Measurements from ENCODE around the gene FARP1. TPM values are rescaled to one million over a fixed set of nuclear protein-coding genes. Genes with fewer than 3 reads are reported as not detected.

Gene FARP1
- polyA plus RNA-seq, 10 donors, result 67.7 to 94.0 (median 73.8) TPM

DNA sequence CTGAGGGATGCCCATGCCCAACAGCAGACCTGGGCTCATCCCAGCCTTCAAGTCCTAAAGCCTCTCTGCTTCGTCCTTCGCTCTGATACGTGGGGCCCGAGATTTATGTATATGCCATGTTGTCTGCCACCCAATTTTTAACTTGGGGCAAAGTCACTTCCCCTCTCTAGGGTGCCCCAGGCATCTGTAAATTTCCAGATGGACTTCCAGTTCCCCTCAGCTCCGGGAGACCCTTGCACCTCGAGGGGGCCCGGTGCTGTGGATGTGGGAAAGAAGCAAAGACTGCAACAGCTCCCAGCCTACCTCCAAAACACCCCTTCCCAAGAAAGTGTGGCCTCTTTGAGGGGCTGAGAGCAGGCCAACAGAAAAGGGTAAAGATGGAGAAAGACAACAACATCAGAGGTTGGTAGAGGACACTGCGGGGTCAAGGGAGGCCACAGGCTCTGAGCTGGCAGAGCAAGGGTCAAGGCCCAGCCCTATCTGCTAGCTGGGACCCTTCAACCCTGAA lies 336.7 kb downstream of the FARP1 start:
- DNase-seq, result no peak

DNA sequence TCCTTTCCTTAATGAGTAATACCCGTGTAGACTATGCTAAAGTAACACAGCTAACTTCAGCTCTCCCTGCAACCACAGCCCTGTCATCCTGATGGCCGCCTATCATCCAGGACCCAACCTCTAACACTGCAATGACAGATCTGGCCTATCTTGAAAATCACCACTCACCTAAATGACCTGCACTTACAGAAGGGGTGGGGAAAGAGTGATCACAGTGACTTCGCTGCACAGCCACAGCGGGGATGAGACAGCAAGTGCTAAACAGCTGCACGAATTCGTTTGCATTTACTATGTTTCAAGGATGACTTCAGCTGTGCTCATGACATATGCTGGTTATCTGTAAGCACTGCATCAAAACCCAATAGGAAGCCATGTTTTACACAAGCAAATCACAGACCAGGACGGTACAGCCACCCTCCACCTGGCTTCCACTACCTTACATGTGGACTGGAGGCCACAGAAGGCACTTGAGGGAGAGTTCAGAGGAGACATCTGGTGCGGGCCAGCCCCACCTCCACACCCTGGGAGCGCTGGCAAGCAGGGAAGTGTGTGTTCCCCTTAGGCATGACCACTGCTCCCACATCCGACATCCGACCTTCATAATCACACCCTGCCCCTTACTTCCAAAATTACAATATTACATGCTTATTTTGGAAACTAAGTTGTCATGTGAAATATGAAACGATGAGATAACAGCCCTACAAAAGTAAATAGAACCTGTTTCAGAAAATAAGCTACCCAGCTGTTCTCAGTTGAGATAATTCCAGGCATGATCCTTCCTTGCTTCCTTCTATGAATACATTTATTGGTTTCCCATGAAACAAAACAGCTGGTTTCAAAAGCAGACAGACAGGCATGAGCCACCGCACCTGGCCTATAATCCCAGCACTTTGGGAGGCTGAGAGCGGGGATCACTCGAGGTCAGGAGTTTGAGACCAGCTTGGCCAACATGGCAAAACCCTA lies 338.3 kb downstream of the FARP1 start:
- peak in 2 of 3 donors; percentile 38 to 64 for DNase-seq

DNA sequence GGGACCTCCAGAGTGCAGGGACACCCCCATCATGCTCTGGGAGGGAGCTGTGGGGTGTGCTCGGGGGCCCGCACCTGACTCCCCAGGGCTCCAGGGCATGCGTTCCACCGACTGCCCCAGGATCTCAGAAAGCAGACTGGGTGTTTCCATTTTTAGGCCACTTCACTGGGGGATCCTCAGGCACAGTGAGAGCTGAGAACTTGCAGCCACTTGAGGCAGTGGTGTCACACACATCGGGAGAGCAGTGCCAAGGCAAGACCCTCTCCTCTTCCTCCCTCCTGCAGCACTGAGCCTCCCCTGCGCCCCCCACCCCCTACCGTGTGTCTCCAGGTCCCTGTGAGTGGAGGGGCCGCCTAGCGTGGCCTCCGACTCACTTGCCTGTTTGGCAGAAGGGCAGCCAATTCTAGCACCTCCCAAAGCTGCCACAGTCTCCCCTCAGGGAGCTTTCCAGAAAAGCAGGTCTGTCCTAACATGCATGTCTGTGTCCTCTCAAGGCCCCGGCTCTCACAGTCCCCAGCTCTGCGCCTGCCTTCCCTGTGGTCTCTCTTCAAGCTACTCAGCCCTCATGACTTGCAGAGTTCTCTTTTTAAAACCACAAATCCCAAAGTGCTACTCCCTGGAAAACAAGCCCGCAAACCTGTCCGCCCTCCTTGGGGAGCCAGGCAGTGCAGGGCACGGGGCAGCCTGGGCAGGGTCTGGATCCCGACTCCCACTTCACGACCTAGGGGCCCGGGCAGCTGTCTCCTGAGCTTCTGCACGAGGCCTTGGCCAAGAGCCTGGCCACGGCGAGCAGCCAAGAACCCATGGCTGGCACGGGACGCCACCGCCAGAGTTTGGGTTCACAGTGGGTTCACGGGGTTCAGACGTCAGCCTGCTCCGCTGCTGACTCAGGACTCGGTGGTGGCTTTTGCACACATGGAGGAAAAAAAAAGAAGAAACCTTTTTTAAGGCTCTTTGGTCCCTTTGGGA lies 339.9 kb downstream of the FARP1 start:
- peak in 2 of 3 donors; percentile 61 to 74 for DNase-seq

DNA sequence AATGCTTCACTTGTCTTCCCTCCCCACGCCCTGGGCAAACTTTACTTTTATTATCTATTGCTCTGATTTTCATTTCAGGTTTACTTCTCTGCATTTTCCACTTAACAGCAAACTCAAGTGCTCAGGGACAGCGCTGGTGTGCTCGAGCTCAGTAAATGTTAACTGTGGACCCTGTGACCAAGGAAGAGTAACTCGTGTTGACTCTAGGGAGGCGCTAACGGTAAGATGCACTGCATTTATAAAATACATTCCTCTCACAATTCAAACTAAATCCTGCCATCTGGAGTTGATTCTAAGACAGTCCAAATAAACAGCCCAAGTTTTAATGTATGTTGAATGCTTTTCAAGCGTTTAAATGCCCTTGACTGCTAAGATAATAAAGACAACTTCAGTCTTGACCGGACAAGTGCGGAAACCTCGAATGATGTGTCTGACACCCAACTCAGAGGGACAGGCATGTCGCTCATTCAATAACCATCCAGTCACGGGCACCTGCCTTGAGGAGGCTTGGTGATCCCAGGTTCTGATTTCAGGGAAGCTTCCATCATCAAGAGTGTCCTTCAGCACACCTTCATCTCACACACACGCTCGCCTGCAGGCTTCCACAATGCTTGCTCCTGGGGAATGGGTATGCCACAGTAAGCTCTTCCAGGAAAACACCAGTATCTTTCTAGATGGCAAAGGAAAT lies 340.9 kb downstream of the FARP1 start:
- peak in 2 of 3 donors; percentile 27 to 71 for DNase-seq

DNA sequence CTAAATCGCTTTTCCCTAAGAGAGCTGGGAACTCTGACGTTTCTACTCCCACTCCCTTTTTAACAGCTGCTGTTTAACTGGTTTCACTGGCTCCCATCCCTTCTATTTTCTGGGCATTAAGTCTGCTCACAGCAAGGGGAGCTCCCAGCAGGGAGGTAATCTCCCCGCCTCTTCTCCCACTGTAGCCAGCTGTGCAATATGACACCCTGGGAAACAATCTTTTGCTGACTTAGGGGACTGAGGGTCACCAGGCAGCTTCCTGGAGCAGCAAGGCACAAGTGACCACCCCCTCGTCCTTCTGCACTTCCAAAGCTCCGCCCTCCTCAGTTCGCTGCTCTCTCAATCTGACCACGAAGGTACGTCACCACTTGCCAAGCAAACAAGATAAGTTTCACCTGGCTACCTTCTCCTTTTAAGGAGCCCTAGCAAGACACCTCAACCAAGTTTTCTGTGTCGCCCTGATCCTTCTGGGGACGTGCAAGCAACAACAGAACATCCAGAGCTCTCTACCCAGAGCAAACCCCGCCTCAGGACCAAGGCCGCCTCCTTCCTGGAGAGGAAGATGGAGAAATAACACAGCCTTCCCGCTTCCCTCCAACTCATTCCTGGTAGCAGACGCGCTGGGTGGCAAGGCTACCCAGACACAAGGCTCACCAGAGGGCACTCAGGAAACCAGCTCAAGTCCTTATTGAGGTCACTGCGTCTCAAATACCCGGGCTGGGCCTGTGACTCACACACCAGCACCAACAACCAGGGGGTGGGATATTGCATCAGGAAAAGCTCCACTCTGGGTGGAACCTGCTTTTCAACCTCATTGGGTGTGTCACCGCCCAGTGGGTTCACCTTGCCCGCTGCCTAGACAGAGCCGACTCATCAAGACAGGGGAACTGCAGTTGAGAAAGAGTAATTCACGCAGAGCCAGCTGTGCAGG lies 341.7 kb downstream of the FARP1 start:
- peak; percentile 84 to 93 (median 86) for DNase-seq

DNA sequence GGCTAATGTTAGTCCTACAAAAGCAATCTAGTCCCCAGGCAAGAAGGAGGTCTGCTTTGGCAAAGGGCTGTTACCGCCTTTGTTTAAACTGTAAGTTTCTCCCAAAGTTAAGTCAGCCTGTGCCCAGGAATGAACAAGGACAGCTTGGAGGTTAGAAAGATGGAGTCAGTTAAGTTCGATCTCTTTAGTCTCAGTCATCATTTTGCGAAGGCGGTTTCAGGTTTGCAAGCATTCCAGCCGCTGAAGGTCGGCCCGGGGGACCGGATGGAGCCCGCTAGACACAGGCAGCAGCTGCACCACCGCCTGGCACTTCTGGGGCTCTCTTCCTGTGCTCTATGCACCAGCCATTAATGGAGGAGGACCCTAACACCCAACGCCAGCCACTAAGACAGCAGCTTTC lies 342.7 kb downstream of the FARP1 start:
- no peak for DNase-seq

DNA sequence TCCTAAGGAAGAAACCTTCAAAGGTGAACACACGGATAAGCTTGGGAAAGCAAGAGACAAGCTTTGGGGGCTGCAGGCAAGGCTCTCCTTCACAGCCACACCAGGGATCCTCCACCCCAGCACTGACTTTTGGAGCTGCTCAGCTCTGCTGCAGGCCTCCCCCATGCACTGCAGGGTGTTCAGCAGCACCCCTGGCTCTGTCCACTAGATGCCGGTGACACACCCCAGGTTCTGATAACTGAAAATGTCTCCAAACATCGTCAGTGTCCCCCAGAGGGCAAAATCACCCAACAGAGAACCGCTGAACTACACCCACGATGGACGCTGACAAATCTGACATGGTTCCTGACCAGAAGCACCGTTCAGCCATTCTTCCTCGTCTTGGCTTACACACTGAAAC lies 343.5 kb downstream of the FARP1 start:
- no peak for DNase-seq

DNA sequence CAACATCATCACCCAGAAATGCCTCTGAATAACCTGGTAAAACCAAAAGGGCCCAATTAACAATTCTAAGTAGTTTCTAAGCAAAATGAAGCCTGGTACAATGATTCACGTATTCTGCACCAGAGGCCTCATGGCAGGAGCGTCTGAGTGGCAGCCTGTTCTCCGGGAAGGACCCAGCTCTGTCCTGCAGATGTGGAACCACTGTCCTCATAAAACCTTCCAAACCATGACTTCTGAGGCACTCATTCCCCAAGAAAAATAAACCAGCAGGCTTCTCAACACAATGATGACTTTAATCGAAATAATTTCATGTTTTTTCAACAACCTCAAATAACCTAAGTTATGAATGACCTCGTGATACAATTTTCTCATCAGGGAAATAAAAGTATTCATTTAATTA lies 344.1 kb downstream of the FARP1 start:
- no peak for DNase-seq

DNA sequence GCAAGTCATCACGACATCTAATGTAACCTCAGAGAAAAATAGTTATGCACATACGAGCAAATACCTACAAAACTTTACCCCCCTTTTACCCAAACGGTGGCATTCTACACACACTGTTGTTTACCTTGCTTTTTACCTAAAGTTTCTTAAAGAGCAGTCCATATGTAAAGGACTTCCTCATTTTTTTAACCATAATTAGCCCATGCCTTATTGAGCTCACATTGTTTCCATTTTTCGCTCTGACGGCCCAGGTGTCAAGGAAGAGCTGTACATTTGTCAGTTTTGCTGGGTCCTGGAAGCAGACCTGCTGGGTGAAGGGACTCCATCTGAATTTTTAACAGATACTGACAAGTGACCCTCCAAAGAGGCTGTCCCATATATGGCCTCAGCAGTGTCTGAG lies 344.6 kb downstream of the FARP1 start:
- no peak for DNase-seq

DNA sequence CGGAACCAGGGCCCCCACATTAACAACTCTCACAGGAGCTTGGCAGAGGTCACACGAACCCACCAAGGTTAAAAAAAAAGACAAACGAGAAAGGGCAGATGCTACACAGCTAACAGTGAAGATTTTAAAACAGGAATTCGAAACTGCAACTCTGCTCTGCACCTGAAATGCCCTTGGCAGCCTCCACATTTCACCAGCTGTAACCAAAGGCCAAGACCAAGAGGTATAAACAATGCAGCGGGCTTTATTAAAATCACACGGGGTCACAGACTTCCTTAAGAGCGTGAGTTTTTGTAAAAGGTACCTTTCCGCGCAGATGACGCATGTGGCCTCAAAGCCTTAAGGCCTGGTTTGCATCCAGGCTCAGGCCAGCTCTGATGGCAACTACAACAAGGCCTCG lies 345.8 kb downstream of the FARP1 start:
- no peak for DNase-seq

DNA sequence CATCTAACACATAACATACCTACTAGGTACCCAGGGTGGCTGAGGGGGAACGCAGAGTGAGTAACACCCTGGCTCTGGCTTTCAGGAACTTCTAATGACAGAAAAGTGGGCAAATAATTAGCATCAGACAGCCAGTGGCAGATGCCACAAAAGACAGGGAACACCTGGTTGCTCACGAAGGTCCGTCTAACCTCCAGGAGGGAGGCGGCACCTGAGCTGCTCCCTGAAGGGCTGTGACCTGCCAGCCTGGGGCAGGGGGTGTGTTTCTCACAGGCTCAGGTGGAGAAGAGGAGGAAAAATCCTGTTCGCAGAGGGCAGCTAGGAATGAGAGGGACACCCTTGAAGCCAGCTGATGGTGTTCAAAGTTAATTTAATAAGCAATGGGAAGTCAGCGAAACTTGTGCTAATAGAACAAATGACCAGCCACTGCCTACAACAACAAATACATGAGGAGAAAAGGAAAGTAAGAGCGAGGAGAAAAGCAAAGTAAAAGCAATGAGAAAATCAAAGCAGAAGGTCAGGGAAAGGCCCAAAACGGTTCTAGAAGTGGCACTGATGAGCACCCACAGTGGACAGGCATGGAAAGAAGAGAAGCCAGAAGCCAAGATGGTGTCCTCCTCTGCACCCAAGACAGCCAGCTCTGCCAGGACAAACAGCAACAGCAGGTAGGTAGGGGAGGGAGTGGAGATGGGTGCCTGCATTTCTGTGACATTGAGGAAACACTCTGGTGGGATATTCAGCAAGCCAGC lies 346.7 kb downstream of the FARP1 start:
- DNase-seq, result no peak

DNA sequence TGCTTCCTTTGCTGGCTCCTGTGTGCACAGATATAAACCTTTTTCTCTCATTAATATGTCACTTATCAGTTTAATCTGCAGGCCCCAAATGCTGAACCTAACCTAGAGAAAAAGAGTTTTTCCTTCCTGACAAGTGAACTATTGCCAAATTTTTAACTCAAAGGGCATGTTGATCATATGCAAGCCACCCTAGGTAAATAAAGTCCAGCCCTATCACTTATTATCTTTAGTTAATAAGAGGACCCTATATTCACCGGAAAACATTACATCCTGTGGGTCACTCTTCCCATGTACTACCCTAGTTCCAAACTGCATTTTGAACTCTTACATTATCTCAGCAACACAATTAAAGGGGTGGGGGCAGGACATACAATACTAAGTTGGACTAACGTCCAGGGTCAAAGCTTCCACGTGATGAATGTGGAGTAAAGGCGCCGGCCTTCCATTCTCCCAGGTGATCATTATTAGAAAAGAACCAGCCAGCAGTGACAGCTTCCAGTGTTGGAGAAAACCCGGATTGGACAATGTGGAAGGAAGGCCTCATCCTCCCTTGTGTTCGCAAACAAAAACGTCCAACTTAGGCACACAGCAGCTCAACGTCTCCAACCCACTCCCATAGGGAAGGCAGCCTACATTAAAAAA lies 347.4 kb downstream of the FARP1 start:
- DNase-seq, result no peak

DNA sequence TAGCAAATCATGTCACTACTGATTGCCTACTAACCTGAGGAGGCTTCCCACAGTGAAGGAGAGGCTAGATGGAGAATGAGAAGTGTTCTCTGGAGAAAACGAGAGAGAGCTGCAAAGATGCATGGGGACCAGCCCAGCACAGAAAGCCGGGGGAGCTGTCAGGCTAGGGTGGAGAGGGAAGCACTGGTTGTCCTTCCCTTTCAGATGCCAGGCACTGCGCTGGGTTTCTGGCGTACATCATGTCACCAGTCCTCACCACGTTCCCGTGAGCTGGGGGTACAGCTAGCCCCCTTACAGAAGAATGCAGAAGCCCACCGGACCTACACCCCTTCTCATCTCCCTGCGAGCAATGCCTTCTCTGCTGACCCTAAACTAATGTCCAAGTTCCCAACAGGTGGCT lies 348.0 kb downstream of the FARP1 start:
- DNase-seq, result no peak

DNA sequence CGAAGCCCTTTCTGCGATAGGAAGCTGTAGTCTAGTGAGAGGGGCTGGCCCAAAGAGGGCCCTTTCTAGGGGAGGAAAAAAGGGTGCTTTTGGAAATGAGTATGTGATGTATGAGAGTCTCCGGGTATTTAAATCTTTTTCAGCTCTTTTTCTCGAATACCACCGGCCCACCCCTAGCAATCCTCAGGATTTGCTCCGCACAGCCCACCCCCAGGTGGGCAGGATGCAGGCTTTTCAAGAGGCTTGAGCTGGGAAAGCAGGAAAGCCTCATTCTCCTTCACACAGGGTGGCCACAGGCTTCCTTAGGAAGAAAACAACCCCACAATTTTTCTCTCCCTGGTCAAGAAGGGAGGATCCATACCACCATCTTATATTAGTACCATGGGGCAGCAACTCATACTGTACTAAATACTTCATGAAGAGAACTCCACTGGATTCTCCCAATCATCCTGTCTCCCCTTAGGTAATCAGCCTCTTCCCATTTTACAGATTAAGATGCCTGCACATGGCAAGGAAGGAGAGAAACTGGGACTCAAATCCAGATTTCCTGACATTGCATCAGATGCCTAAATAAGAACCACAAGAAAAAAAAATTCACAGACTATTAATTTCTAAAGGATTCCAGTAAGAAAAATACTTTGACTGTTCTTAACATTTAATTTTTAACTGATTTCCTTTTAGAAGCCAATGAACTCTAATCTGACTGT lies 349.6 kb downstream of the FARP1 start:
- no peak for DNase-seq

DNA sequence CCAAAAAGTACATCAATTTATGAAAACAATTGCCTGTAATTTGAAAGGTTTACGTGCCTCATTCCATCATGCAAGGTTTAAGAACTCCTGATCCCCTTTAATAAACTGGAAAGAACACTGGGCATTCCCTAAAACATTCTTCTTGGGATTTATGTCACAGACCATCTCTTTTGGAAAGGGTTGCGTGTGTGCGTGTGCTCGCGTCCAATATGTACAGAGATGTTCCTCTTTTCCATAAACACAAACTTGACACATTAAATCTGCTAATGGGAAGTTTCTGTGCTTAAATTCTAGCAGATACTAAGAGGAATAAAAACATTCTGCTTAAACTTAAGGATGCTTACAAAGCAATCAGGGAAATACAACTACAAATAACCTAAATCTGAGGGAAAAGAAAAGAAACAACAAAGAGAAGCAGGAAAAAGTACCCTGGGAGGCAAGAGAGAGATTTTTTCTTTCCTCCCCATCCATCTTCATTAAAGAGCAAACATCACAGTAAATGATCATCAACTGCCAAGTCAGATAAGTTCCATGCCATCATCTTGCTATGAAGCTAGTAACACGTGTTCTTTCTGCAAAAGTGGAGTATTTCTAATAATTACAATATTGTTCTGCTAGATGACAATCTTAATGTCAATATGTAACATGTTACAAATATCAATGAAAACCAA lies 350.3 kb downstream of the FARP1 start:
- no peak for DNase-seq

DNA sequence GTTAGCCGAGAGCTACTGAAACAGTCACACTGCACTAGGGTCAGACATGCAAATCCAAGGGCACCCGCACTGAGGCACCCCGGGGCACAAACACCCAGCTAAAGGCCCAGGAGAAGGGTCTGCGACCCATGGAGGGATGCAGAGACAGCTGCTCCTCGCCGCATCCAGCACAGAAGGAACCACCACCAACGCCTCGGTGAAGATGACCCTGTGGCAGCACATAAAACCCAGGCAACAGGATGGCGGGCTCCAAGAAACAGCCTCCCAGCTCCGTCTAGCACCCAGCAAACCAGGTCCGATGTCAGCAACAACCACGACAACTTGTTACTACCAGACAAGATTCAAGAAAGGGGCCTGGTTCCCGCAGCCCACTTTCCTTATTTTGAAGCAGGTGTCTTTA lies 351.9 kb downstream of the FARP1 start:
- no peak for DNase-seq

DNA sequence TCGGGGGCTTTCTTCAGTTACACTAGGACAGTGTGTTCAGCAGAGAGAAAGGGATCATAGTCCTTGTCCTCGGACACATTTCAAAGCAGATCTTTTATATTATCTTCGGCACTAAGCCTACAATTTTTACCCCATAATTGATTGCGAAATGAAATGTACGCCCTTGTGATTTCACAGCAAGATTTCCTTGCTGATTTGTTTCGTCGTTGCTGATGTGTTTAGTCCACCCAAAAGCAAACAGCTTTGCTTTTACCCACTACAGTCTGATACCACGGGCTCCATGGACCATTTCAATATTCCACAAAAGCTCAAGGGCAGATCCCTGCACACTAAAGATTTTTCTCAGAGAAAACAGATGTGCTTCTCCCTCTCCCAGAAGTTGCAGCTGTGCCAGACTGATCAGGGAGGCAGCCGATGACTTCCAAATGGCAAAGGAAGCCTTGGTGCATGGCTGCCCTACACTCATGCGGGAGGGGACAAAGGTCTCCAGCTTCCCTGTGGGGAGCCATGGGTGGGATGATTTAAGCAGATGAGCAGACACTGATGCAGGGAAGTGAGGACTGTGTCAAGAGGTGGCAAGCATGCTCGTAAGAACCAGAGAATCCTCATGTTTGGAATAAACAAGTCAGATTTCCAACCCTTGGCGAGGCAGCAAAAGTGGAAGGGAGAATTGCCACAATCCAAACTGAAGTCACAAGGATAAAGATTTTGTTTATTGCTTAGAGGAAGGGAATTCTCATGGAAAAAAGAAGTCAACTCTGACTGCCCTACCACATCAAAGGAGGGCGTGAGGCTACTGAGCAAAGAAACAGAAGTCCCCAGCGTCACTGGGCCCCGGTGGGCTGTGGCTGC lies 353.0 kb downstream of the FARP1 start:
- DNase-seq, result peak; percentile 42 to 83 (median 58)
